Measurements from ENCODE around the gene FN1. TPM values are rescaled to one million over a fixed set of nuclear protein-coding genes. Genes with fewer than 3 reads are reported as not detected.

The FN1 gene
- total RNA-seq, 1 donor from 2014 or later = 962 TPM

DNA sequence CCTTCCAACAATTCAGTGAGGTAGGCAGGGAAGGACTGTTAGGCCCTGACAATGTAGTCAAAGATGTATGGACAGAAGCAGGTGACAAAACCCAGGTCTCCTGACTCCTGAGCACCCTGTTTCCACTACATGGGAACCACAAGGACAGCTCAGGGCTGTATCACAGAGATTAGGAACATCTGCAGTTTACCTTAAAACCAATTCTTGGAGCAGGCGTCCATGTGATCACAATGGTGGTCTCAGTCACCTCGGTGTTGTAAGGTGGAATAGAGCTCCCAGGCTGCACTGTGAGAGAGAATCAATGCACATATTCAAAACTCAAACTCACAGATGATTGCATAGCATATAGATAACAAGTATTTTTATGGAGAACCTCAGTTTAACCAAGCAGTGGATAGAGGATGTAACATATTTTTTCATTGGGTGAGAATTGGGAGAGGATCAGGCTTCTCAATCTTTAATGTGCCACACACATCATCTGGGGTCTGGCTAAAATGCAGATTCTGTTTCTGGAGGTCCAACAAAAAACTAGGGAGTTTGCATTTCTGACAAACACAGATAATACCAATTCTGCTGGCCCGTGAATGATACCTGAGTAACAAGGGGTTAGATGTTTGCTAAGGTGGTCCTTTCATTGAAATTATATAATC is 36.7 kb downstream of the FN1 start:
- no peak overlapping the region for H3K4me3 ChIP-seq (ENCODE audit: low read depth, low read length)
- no peak for TF ChIP-seq CTCF (conservative IDR thresholded peaks at IDR 0.05; ENCODE audit: low read depth, low read length)
- DNase-seq (ENCODE audit: low read depth) = no peak

DNA sequence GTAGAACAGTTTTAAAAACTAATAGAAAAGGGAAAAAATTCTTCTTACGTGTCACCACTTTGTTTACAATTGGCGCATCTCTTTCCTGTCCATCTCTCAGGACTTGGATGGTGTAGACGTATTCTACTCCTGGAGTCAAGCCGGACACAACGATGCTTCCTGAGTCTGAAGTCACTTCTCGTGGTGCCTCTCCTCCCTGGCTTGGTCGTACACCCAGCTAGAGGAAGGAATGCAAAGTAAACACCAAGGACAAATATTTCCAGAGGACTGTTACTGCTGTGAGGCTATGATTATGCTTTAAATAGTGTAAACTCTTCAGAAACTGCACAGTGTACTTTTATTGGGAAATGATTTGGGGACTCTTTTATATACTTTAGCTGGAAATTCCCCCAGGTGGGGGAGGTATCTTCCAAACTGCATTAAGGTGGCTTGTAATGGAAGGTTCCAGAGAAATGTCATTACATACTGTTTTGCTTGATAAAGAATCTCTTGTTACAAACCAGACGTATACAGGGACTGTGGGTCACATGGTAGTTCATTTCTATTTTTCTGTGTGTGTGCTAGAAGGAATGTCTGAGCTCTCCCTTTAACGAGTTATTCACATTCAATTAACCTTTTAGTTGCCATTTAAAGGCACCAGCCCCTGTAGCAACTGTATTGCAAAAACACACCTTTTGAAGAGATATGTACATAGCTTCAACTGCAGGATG is 38.1 kb downstream of the FN1 start:
- H3K4me3 ChIP-seq (ENCODE audit: low read depth, low read length) = no peak overlapping the region
- DNase-seq (ENCODE audit: low read depth) = no peak
- TF ChIP-seq CTCF (conservative IDR thresholded peaks at IDR 0.05; ENCODE audit: low read depth, low read length) = no peak

DNA sequence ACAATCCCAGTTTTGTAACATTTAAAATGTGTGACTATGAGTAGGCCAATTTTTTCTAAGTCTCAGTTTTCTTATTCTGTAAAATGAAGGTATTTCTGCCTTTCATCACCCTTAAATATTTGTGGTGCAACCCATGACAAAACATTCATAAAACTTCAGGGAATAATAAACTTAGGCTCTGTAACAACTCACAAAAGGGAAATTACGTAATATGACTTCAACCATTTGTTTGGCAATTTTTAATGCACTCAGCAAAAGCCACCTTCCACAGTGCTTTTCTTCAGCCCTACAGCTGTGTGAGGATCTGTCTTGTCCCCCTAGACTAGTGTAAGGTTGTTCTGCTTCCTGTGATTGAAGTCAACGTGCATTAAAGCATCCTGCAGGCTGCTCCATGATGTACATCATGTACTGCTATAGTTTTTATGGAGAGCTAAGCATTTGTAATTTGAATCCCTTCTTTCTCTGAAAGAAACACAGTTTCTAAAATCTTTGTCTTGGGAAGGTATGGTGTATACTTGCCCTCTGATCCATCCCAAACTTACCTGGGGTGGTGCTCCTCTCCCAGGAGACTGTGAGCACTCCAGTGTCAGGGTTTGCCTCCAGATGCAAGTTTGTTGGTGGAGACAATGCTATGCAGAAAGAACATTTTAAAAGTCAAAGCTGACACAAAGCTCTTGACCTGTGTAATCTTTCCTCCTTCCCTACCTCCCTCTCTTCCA is 39.1 kb downstream of the FN1 start:
- no peak for DNase-seq (ENCODE audit: low read depth)
- no peak overlapping the region for H3K4me3 ChIP-seq (ENCODE audit: low read depth, low read length)
- TF ChIP-seq CTCF (conservative IDR thresholded peaks at IDR 0.05; ENCODE audit: low read depth, low read length) = no peak

DNA sequence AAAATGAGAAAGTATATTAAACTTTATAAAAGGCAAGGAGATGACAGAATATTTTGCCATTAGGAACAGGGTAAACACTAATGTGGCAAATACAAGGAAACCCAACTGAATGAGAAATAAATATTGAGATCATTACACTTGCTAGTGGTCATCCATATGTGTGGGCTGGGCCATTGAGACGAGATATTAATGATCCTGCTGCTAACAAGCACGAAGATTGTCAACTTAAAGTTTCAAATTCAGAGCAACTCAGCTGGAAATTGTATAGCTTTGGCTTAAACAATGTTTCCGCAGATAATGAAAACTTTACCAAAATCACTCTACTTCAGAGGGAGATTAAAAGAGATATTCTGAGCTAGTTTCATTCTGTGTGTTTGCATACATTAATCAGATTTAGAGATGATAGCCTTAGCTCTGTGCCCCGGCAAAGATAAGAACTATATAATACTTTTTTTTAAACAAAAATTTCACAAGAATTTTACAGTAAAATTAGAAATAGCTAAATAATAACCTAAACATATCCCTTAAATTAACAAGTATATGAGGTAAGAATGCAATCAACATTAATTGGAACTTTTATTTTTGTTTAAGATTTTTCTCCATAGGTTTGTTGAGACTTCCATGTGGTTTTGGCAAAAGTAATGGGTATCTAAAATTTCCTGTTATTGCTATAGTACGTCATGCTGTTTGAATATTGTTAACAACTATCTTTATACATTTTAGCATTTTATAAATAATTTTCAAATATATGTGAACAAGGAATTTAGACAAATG is 40.0 kb downstream of the FN1 start:
- no peak for DNase-seq (ENCODE audit: low read depth)
- no peak overlapping the region for H3K4me3 ChIP-seq (ENCODE audit: low read depth, low read length)
- no peak for TF ChIP-seq CTCF (conservative IDR thresholded peaks at IDR 0.05; ENCODE audit: low read depth, low read length)

- no peak for TF ChIP-seq CTCF (conservative IDR thresholded peaks at IDR 0.05; ENCODE audit: low read depth, low read length)
- no peak overlapping the region for H3K4me3 ChIP-seq (ENCODE audit: low read depth, low read length)
- no peak for DNase-seq (ENCODE audit: low read depth)
Observed at GRCh38 chr2:215394102-215394805, 41.6 kb downstream of the FN1 start.

DNA sequence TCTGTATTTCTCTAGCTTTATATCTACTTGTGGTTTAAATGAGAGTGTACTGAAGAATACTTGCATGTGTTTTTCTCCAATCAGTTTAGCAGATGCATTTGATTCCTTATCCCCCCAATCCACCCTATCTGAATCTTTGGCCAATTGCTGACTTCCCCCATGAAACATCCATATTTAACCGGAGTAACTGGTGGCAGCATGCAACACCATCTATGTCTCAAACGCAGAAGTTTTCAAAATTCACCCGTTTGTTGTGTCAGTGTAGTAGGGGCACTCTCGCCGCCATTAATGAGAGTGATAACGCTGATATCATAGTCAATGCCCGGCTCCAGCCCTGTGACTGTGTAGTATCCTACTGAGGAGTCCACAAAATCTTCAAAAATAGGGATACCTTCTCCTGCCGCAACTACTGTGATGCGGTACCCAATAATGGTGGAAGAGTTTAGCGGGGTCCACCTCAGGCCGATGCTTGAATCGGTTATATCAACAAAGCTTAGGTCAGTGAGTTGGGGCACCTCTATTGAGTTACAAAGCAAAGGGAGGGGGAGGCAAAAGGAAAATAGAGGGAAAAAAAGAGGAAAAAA is 43.1 kb downstream of the FN1 start:
- H3K4me3 ChIP-seq (ENCODE audit: low read depth, low read length) = no peak overlapping the region
- no peak for TF ChIP-seq CTCF (conservative IDR thresholded peaks at IDR 0.05; ENCODE audit: low read depth, low read length)
- no peak for DNase-seq (ENCODE audit: low read depth)
